ENCODE data around the gene CLIC3.

GRCh38 chr9:137015976-137016375 is 19.6 kb upstream of the CLIC3 start:
- TF ChIP-seq EZH2phosphoT487 (IDR thresholded peaks at IDR 0.05; ENCODE audit: low read length) = no peak
- TF ChIP-seq CTCF (IDR thresholded peaks at IDR 0.05; ENCODE audit: low read length) = no peak
